ENCODE results near the gene ANO8. TPM values are rescaled to one million over a fixed set of nuclear protein-coding genes. Genes with fewer than 3 reads are reported as not detected.

Gene ANO8
- polyA plus RNA-seq, 1 of the 3 experiments (the other 2 are of a cell fraction): 7.8 TPM

DNA sequence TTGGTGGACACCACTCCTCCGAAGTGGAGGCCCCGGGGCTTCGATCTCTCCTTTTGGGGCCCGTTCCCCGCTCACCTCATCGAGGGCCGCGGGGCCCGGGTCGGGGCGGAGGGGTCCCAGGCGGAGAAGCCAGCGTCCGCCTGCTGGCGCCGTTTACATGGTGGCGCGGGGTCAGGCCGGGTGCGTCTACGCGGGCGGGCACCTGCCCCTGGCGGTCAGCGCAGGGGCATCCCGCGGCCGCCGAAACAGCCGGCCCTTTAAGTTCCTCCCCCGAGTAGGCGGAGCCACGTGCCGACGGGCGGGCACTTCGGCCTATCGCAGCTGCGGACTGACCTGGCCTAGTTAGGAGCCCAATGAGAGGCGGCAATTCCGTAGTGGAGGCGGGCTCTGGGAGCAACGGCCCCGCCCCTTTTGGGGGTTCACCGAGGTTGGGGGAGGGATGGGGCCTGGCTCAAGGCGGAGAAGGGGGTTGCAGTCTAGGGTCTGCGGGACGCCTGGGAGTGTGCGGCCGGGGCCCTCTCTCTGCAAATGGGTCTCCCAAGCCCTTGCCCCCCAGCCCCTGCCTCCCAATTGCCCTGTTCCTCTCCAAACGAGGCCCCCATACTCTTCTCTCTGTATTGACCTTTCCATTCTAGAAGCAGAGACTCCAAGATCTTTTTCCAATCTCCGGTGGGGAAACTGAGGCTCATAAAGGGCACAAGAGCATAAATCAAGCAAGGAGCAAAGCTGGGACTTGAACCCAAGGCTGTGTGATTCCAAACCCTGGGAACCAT, 31.3 kb downstream of the ANO8 start, which contains the start of gene ABHD8 (continued):
- TF ChIP-seq FOSL2 (IDR thresholded peaks at IDR 0.05; ENCODE audit: borderline replicate concordance, low read depth): no peak

DNA sequence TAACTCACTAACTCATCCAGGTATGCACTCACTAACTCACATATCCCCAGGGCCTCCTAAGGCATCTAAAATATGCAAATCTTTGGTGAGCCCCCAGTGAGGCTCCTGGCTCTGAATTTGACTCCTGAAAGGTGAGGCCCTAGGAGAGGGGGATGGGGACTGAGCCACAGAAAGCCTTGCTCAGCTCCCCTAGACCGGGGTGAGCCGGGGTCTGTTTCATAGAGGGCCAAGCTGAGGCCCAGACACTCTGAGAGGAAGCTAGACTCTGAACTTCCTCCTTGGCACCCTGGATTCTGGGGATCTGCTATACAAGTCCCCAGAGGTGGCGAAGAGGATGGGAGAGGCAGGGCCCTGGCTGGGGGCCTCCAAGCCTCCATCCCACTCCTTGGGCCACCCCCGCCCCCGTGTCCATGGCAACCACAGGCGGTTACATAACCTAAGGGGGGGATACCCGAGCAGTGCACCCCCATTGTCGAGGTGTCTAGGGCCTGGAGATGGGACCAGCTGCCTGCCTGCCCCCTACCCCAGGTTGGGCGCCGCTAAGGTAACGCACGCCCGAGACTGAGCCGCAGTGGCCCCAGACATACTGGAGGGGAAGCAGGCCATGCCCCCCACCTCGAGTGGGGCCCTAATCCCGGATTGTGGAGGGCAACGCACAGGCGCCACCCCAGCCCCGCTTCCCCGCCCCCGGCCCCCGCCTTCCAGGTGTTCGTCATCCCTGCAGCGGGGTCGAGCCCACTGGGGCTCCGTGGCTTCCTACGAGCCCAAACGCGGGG, 32.1 kb downstream of the ANO8 start:
- 43% methylated on average over 6 of the region's 29 CpGs for WGBS (ENCODE audit: low lambda C conversion rate)
- H3F3A ChIP-seq (replicated peaks; ENCODE audit: insufficient read depth): peaks cover 18% of the 10 kb centered on the region
- H3K4me2 ChIP-seq: peak overlapping the region; percentile 87
- no peaks in the 10 kb centered on the region for H3K27me3 ChIP-seq (ENCODE audit: insufficient read depth)
- H3K4me3 ChIP-seq (ENCODE audit: low read depth in 2 of 2, low read length in 1 of 2): peak overlapping the region; percentile 72 to 73
- peak overlapping the region in 1 of 2 experiments; percentile 77; a peak in 2 of 4 replicates for H3K27ac ChIP-seq (ENCODE audit: low read depth in 2 of 2, low read length in 1 of 2)
- peak overlapping the region; percentile 82 for H2AFZ ChIP-seq (ENCODE audit: low read depth)
- ChIA-PET POLR2A (interaction anchor here (2.2 kb wide), 1 partner anchor 31 kb away, joined by 4 read pairs; no protein-coding TSS in a partner anchor), CTCF (interaction anchor here (0.6 to 2.5 kb wide), 3 partner anchors 9 to 44 kb away, joined by 3 to 17 read pairs (median 4); no protein-coding TSS in a partner anchor)
- no peaks in the 10 kb centered on the region for H3K9me2 ChIP-seq
- H3K36me3 ChIP-seq (replicated peaks in 1 of 2; ENCODE audit: control insufficient read depth in 1 of 2, insufficient read depth in 2 of 2, low read length in 1 of 2): peaks cover 0 to 3% of the 10 kb centered on the region in 2 experiments
- DNase-seq: no peak
- peaks cover 12 to 27% of the 10 kb centered on the region in 2 experiments; a peak in 3 of 4 replicates for H3K4me1 ChIP-seq (ENCODE audit: control insufficient read depth in 1 of 2, insufficient read depth in 2 of 2, low read depth in 1 of 2, low read length in 1 of 2)
- no peaks in the 10 kb centered on the region for H4K20me1 ChIP-seq (ENCODE audit: insufficient read depth)
- no peaks in the 10 kb centered on the region for H3K9me3 ChIP-seq
- peaks cover 17% of the 10 kb centered on the region for H3K79me2 ChIP-seq (ENCODE audit: insufficient read depth)
- H3K9ac ChIP-seq: peak overlapping the region; percentile 71
- no peak for TF ChIP-seq RCOR1 (IDR thresholded peaks at IDR 0.05; ENCODE audit: low read length)
- TF ChIP-seq MEF2A (IDR thresholded peaks at IDR 0.05; ENCODE audit: borderline replicate concordance, low read depth): no peak
- TF ChIP-seq NRF1 (IDR thresholded peaks at IDR 0.05; ENCODE audit: low read depth, low read length): no peak
- no peak for TF ChIP-seq ELF1 (IDR thresholded peaks at IDR 0.05)
- TF ChIP-seq RAD21 (IDR thresholded peaks at IDR 0.05; ENCODE audit: low read length): no peak
- TF ChIP-seq FOSL2 (IDR thresholded peaks at IDR 0.05; ENCODE audit: borderline replicate concordance, low read depth): no peak
- TF ChIP-seq, protein P1, sequence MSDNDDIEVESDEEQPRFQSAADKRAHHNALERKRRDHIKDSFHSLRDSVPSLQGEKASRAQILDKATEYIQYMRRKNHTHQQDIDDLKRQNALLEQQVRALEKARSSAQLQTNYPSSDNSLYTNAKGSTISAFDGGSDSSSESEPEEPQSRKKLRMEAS (IDR thresholded peaks at IDR 0.05; ENCODE audit: low read depth): no peak

DNA sequence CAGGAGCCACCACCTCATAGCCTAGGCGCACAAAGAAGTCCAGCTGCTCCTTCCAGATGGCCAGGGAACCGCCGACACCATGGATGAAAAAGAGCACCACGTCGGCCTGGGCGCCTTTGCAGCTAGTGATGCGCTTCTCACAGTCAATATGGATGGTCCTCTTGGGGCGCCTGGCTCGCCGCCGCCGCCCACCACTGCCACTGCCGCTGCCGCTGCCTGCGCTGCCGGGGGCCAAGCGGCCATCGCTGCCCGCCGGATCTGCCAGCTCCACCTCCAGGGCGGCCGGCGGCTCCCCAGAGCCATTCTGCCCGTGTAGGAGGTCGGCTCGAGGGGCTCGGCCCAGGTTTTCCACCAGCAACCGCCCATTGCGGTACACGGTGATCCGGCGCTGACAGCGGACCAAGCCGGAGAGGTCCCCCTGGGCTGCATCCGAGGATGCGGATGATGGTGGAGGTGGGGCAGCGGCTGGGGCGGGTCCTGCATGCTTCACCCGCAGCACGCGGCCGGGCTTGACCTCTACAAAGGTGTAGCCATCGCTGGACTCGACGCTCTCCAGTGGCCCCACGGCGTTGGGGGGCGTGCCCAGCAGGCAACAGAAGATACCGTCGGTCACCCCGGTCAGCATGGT, 33.5 kb downstream of the ANO8 start:
- H3K9me3 ChIP-seq: no peaks in the 10 kb centered on the region
- CTCF ChIA-PET: interaction anchor here (1.0 kb wide), 1 partner anchor 147 kb away, joined by 3 read pairs; the partner anchor contains the start of gene TMEM221

More for the DNA sequence above, 33.5 kb downstream of the ANO8 start:
- Histone ChIP-seq H3K4me3 (ENCODE audit: low read depth in 2 of 2, low read length in 1 of 2) (no peak overlapping the region), H3K79me2 (ENCODE audit: insufficient read depth) (peaks cover 2% of the 10 kb centered on the region; the same call in 1 of the 2 replicates), H3K4me2 (no peak overlapping the region), H3K27ac (ENCODE audit: low read depth in 2 of 2, low read length in 1 of 2) (no peak overlapping the region), H2AFZ (ENCODE audit: low read depth) (no peak overlapping the region), H3K27me3 (ENCODE audit: insufficient read depth) (no peaks in the 10 kb centered on the region), H3K9me2 (no peaks in the 10 kb centered on the region), H3K4me1 (ENCODE audit: control insufficient read depth in 1 of 2, insufficient read depth in 2 of 2, low read depth in 1 of 2, low read length in 1 of 2) (peaks cover 12 to 27% of the 10 kb centered on the region in 2 experiments; a peak in 3 of 4 replicates), H3K36me3 (replicated peaks in 1 of 2; ENCODE audit: control insufficient read depth in 1 of 2, insufficient read depth in 2 of 2, low read length in 1 of 2) (peaks cover 0 to 3% of the 10 kb centered on the region in 2 experiments), H4K20me1 (ENCODE audit: insufficient read depth) (no peaks in the 10 kb centered on the region), H3F3A (replicated peaks; ENCODE audit: insufficient read depth) (peaks cover 22% of the 10 kb centered on the region), H3K9ac (no peak overlapping the region)
- no peak for DNase-seq
- WGBS (ENCODE audit: low lambda C conversion rate): 97% methylated on average over 11 of the region's 51 CpGs
- POLR2A ChIA-PET: interaction anchor here (2.2 kb wide), 1 partner anchor 32 kb away, joined by 4 read pairs; no protein-coding TSS in a partner anchor
- TF ChIP-seq RFX5 (IDR thresholded peaks at IDR 0.05; ENCODE audit: low read length) (no peak), RCOR1 (IDR thresholded peaks at IDR 0.05; ENCODE audit: low read length) (no peak), TCF12 (IDR thresholded peaks at IDR 0.05) (no peak), NRF1 (IDR thresholded peaks at IDR 0.05; ENCODE audit: low read depth, low read length) (no peak), EZH2phosphoT487 (IDR thresholded peaks at IDR 0.05; ENCODE audit: borderline replicate concordance, low read depth) (no peak), ELF1 (IDR thresholded peaks at IDR 0.05) (no peak), FOSL2 (IDR thresholded peaks at IDR 0.05; ENCODE audit: borderline replicate concordance, low read depth) (no peak), RXRA (IDR thresholded peaks at IDR 0.05; ENCODE audit: borderline replicate concordance, low read depth) (no peak)

Measured in SK-N-SH (cell line).